ENCODE measurements around the gene FAM163A.

GRCh38 chr1:179818260-179818659, 75.2 kb downstream of the FAM163A start:
- no peak for TF ChIP-seq CTCF (IDR thresholded peaks at IDR 0.05; ENCODE audit: borderline replicate concordance, extremely low read depth, low read length, poor library complexity, severe bottlenecking)
- no peak for TF ChIP-seq EZH2 (IDR thresholded peaks at IDR 0.05; ENCODE audit: borderline replicate concordance, low read depth, low read length, severe bottlenecking)

All from DND-41 (cell line).